ENCODE results near the gene CCDC78. TPM values are rescaled to one million over a fixed set of nuclear protein-coding genes. Genes with fewer than 3 reads are reported as not detected.
A peak's percentile ranks its signal among the peaks of the same experiment; 100 is the strongest.

The CCDC78 gene
- total RNA-seq, 1 donor from 2014 or later = 4.9 TPM

DNA sequence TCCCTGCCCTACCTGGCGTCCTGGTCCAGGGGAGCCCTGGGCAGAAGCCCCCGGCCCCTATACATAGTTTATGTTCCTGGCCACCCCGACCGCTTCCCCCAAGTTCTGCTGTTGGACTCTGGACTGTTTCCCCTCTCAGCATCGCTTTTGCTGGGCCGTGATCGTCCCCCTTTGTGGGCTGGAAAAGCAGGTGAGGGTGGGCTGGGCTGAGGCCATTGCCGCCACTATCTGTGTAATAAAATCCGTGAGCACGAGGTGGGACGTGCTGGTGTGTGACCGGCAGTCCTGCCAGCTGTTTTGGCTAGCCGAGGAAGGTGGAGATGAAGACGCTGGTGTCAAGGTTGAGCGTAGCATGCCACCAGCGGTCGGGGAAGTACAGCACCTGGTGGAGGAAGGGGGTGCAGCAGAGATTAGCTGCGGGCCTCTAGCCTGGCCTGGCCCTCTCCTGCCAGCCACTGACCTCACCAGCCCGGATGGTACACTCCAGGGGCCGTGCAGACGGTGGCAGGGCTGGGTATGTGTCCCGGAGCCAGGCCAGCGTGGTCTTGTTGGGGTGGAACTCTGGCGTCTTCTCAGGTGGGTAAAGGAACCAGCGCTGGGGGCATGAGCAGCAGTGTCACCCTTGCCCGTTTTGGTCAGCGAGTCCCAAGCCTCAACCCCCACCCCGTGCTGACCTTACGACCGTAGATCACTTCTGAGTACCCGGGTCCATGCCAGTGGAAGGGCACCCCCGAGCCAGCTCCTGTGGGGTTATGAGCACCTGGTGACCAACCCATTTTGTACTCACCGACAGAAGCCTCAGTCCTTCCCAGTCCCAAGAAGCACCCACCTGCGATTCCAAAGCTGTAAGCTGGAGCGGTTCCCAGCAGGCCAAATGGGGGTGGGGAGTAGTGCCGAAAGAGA is 43.5 kb downstream of the CCDC78 start:
- no peak for DNase-seq (ENCODE audit: low read depth)
- TF ChIP-seq, protein P1, sequence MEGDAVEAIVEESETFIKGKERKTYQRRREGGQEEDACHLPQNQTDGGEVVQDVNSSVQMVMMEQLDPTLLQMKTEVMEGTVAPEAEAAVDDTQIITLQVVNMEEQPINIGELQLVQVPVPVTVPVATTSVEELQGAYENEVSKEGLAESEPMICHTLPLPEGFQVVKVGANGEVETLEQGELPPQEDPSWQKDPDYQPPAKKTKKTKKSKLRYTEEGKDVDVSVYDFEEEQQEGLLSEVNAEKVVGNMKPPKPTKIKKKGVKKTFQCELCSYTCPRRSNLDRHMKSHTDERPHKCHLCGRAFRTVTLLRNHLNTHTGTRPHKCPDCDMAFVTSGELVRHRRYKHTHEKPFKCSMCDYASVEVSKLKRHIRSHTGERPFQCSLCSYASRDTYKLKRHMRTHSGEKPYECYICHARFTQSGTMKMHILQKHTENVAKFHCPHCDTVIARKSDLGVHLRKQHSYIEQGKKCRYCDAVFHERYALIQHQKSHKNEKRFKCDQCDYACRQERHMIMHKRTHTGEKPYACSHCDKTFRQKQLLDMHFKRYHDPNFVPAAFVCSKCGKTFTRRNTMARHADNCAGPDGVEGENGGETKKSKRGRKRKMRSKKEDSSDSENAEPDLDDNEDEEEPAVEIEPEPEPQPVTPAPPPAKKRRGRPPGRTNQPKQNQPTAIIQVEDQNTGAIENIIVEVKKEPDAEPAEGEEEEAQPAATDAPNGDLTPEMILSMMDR (conservative IDR thresholded peaks at IDR 0.05; ENCODE audit: low read depth, low read length) = no peak
- peak overlapping the region; percentile 76 for H3K4me3 ChIP-seq (ENCODE audit: low read depth, low read length)

DNA sequence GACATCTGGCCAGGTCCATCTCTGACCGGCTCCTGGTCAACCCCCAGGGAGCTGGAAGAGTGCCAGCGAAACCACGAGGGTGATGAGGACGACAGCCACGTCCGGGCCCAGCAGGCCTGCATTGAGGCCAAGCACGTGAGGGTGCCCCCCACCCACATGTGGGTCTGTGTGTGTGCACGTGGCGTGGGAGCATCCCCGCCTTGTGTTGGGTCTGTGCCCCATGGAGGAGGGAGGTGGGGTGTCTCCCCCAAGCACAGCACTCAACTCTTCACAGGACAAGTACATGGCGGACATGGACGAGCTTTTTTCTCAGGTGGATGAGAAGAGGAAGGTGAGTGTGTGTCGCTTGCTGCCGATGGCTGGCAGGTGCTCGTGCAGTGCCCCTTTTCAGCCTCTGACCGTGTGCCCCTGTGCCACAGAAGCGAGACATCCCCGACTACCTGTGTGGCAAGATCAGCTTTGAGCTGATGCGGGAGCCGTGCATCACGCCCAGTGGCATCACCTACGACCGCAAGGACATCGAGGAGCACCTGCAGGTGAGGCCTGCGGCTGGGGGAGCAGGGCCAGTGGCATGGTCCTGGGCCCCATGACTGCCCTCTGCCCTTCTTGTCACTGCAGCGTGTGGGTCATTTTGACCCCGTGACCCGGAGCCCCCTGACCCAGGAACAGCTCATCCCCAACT is 44.4 kb downstream of the CCDC78 start:
- TF ChIP-seq, protein P1 (conservative IDR thresholded peaks at IDR 0.05; ENCODE audit: low read depth, low read length) = no peak
- H3K4me3 ChIP-seq (ENCODE audit: low read depth, low read length) = peak overlapping the region; percentile 84
- DNase-seq (ENCODE audit: low read depth) = no peak

- peak overlapping the region; percentile 84 for H3K4me3 ChIP-seq (ENCODE audit: low read depth, low read length)
- TF ChIP-seq, protein P1 (conservative IDR thresholded peaks at IDR 0.05; ENCODE audit: low read depth, low read length) = no peak
- no peak for DNase-seq (ENCODE audit: low read depth)
Observed at GRCh38 chr16:680967-681745, 45.1 kb downstream of the CCDC78 start.

- TF ChIP-seq, protein P1 (conservative IDR thresholded peaks at IDR 0.05; ENCODE audit: low read depth, low read length) = no peak
- peak overlapping the region; percentile 84 for H3K4me3 ChIP-seq (ENCODE audit: low read depth, low read length)
- no peak for DNase-seq (ENCODE audit: low read depth)
Observed at GRCh38 chr16:680625-680945, 45.7 kb downstream of the CCDC78 start.

DNA sequence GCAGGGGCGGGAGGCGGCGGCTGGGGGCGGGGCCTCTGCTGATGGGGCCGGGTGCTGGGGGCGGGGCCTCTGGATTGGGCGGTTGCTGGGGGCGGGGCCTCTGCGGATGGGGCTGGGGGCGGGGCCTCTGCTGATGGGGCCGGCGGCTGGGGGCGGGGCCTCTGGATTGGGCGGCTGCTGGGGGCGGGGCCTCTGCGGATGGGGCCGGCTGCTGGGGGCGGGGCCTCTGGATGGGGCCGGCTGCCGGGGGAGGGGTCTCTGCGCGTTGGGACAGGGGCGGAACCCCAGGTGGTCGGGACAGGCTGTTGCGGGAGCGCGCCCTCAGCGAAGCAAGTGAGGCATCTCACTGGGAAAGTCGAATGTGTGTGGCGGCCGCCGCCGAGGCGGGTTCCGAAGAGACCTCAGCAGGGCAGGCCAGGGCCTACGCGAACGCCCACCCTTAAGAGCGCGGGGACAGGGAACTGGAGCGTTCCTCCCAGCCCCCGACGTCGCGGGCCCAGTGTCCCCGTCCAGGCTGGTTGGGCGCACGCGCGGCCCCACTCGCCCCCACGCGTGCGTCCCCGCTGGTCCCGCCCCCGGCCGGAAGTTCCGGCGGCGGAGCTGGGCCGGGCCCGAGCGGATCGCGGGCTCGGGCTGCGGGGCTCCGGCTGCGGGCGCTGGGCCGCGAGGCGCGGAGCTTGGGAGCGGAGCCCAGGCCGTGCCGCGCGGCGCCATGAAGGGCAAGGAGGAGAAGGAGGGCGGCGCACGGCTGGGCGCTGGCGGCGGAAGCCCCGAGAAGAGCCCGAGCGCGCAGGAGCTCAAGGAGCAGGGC is 46.2 kb downstream of the CCDC78 start, which contains the start of gene STUB1:
Gene STUB1, plus strand, starts transcription at position 597 of the 811 bp plus-strand sequence. Its CDS starts 116 bp downstream, at position 713.
- H3K4me3 ChIP-seq (ENCODE audit: low read depth, low read length) = peak within 1 kb of the TSS; percentile 84
- TF ChIP-seq, protein P1 (conservative IDR thresholded peaks at IDR 0.05; ENCODE audit: low read depth, low read length) = no peak
- no peak for DNase-seq (ENCODE audit: low read depth)

All from epithelial cell of proximal tubule (primary cell).